ENCODE results near the gene SBK2.
"Not testable (repeated sequence)": the region's sequence is repeated elsewhere in the genome, so short reads cannot be mapped to it uniquely, and the experiment has no call there.

The SBK2 gene, protein sequence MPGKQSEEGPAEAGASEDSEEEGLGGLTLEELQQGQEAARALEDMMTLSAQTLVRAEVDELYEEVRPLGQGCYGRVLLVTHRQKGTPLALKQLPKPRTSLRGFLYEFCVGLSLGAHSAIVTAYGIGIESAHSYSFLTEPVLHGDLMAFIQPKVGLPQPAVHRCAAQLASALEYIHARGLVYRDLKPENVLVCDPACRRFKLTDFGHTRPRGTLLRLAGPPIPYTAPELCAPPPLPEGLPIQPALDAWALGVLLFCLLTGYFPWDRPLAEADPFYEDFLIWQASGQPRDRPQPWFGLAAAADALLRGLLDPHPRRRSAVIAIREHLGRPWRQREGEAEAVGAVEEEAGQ

DNA sequence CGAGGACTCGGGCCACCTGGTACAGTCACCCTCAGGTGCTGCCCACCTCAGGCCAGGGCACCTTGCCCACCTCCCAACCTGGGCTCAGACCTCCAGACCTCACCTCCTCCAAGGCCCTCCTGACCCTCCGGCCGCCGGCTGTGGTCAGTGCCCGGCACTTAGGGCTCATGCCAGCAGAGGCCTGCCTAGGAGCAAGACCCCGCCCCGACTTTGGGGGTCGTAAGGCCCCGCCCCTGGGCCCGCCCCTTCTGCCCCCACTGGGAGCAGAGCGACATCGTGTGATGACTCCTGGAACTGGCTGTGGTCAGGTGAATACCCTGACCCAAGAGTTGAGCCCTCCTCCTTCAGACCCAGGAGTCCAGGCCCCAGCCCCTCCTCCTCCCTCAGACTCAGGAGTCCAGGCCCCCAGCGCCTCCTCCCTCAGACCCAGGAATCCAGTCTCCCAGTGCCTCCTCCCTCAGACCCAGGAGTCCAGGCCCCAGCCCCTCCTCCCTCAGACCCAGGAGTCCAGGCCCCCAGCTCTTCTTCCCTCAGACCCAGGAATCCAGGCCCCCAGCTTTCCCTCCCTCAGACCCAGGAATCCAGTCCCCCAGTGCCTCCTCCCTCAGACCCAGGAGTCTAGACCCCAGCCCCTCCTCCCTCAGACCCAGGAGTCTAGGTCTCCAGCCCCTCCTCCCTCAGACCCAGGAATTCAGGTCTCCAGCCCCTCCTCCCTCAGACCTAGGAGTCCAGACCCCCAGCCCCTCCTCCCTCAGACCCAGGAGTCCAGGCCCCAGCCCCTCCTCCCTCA, at the start of gene SBK2:
Gene SBK2, minus strand, starts transcription at position 183 of the 790 bp plus-strand sequence. CDS start 839 bp downstream, outside the sequence.
- DNase-seq (ENCODE audit: low read depth) = no peak

DNA sequence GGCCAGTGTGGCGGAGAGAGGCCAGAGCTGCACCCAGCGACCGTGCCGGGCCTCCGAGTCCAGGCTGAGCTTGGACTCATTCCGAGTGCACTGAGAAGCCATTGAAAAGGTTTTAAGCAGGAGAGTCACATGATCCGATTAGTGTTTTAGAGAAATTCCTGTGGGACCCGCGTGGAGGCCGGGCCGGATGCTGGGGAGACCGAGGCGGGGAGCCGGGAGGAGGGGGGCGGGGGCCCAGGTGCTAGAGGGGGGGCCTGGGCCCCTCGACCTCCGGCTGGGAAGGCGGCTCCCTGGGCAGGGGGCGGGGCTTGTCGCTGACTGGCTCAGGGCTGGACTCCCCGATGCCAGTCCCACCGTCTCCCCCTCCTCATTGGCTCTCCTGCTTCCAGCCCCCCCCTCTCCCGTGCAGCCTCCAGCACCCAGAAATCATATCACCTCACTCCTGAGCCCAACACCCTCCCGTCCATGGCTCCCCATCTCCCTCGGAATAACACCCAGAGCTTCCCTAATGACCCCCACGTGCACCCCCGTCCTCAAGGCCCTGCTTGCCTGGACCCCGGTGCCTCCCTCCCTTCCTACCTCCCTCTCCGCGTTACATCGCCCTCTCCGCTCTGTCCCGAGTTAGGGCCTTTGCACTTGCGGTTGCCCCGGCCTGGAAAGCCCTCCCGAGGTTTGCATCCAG, 48.9 kb upstream of the SBK2 start:
- no peak for DNase-seq (ENCODE audit: low read depth)

DNA sequence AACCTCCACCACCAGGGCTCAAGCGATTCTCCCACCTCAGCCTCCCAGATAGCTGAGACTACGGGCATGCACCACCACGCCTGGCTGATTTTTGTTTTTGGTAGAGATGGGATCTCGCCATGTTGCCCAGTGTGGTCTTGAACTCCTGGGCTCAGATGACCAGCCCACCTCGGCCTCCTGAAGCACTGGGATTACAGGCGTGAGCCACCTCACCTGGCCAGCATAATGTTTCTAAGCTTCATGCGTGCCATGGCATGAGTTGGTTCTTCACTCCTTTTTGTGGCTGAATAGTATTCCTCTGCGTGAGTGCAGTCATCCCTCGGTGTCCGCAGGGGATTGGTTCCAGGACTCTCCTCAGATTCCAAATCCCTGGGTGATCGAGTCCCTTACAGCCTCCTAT, 47.9 kb upstream of the SBK2 start:
- no peak for DNase-seq (ENCODE audit: low read depth)

- not testable (repeated sequence) for DNase-seq (ENCODE audit: low read depth)
These were observed 47.0 kb upstream of the SBK2 start for GRCh38 chr19:55583897-55584296.

- not testable (repeated sequence) for DNase-seq (ENCODE audit: low read depth)
These were observed 45.4 kb upstream of the SBK2 start for GRCh38 chr19:55582284-55582683.

- no peak for DNase-seq (ENCODE audit: low read depth)
These were observed 44.9 kb upstream of the SBK2 start for GRCh38 chr19:55581823-55582223.

GRCh38 chr19:55581145-55581822, 44.4 kb upstream of the SBK2 start:
- DNase-seq (ENCODE audit: low read depth) = no peak

GRCh38 chr19:55580628-55581144, 43.8 kb upstream of the SBK2 start, which contains the start of gene ZNF579:
ZNF579 (minus strand) TSS chr19:55580848; CDS start chr19:55579639, 1,209 bp downstream.
- DNase-seq (ENCODE audit: low read depth) = peak; percentile 85

GRCh38 chr19:55579766-55580621, 43.1 kb upstream of the SBK2 start:
- no peak for DNase-seq (ENCODE audit: low read depth)

DNA sequence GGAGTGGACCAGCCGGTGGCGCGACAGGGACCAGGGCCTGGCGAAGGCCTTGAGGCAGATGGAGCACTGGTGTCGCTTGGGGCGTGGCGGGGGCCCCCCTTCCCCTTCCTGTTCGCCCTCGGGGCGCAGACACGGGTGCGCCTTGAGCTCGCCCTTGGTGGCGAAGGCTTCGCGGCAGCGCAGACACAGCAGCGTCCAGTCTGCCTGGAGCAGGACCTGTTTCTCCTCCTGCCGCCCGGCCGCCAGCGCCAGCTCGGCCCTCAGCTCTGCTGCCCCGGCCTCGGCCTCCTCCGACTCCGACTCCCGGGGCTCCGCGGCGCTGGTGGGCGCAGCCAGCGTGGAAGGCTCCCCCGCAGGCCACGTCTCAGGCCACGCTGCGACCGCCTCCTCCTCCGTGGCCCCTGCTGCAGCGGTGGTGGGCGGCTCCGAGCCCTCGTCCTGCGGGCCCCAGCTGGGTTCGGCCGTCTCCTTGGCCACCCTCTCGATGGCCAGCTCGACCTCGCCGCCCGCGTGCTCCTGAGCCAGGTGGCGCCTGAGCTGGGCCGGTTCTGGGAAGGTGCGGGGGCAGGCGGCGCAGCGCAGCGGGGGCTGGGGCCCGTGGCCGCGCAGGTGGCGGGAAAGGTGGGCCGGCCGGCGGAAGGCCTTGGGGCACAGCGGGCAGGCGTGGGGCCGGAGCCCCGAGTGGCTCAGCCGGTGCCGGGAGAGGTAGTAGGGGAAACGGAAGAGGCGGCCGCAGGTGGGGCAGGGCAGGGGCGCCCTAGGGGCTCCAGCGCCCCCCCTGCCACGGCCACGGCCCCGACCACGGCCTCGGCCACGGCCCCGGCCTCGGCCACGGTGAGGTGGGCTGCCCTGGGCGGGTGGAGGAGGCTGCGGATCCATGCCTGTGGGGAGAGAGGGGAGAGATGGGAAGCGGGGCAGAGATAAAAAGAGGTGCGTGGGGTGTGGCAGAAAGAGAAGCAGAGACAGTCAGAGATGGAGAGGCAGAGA, 42.1 kb upstream of the SBK2 start:
- no peak for DNase-seq (ENCODE audit: low read depth)

- DNase-seq (ENCODE audit: low read depth) = no peak
These were observed 41.3 kb upstream of the SBK2 start for GRCh38 chr19:55578031-55578760.

- no peak for DNase-seq (ENCODE audit: low read depth)
These were observed 39.8 kb upstream of the SBK2 start for GRCh38 chr19:55576746-55577145.

- not testable (repeated sequence) for DNase-seq (ENCODE audit: low read depth)
These were observed 37.0 kb upstream of the SBK2 start for GRCh38 chr19:55573929-55574328.

- not testable (repeated sequence) for DNase-seq (ENCODE audit: low read depth)
These were observed 32.5 kb upstream of the SBK2 start for GRCh38 chr19:55569477-55569876.

DNA sequence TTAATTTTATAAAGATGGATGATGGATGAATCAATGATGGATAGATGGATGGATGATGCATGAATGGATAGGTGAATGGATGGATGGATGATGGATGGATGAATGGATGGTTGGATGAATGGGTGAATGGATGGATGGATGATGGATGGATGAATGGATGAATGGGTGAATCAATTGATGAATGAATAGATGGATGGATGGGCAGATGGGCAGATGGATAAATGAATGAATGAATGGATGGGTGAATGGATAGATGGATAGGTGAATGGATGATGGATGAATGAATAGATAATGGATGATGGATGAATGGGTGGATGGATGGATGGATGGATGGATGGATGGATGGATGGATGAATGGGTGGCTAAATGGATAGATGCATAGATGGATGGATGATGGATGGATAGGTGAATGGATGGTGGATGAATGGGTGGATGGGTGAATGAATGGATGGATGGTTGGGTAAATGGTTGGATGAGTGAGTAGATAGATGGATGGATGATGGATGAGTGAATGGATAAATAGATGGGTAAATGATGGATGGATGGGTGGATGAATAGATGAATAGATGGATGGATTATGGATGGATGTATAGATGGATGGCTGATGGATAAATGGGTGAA, 30.9 kb upstream of the SBK2 start:
- DNase-seq (ENCODE audit: low read depth) = no peak

DNA sequence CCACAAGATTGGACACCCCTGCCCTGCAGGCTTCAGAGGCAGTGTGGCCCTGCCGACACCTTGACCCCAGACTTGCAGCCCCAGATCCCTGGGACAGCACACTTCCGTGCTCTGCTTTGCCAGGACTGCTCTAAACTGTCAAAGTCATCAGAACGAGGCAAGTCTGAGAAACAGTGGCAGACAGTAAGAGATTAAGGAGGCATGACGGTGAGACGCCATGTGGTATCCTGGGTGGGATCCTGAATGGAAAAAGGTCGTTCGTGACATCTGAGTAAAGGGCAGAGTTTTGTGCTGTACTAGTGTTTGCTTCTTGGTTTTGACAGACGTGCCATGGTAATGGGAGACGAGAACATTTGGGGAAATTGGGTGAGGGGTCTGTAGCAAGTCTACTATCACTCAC, 29.9 kb upstream of the SBK2 start:
- no peak for DNase-seq (ENCODE audit: low read depth)

DNA sequence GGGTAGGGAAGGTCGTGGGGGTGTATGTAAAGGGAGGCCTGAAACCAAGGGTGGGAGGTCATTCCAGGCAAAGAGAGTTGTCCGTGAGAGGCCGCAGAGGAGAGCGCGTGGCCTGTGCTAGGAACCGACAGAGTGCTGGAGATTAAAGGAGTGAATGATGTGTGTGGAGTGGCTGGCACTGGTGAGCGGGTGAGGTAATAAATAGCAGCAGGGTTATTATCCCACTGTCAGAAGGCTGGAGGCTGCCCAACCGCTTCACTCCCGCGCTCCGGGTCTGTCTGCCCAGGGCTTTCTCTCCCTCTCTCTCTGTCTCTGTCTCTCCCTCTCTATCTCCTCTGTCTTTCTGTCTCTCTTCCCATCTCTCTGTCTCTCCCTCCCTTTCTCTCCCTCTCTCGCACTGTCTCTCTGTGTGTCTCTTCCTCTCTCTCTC, 26.3 kb upstream of the SBK2 start:
- no peak for DNase-seq (ENCODE audit: low read depth)

DNA sequence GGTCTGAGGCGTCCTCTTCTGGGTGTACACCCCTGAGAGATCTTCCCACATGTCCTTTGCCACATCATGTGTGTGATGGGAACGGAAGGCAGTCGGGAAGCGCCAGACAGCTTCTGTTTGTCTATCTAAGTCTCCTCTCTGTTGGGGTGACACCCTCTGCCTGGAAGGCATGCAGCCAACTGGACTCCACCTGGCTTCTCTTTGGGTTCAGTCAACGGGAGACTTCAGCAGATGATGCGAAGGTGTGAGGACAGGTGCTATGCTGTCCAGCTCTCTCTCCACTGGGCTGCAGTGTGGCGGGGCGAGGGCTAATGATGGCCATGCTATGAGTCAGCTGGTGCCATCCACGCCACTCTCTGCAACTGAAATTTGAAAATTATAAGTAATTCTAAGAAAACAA, 22.8 kb upstream of the SBK2 start:
- no peak for DNase-seq (ENCODE audit: low read depth)

Data from HS-27A (cell line).